BE2C (cell line): ENCODE data around the gene GNB2.

Experiments used
- DNase-seq: peaks from one replicate; pipeline ENCODE4 v3.0.0-alpha.2; 2020
- H3K27me3 ChIP-seq: fragments of 250-450 bp; sonication (Bioruptor Pico); 2 replicates; pipeline ENCODE4 v1.5.1; 2020; ENCODE audit warnings: mild to moderate bottlenecking
- H3K36me3 ChIP-seq: fragments of 250-450 bp; sonication (Bioruptor Pico); 2 replicates; pipeline ENCODE4 v1.5.1; 2020; ENCODE audit warnings: mild to moderate bottlenecking
- H3K4me1 ChIP-seq: fragments of 250-450 bp; sonication (Bioruptor Pico); 2 replicates; pipeline ENCODE4 v1.5.1; 2020
- H3K4me3 ChIP-seq: 2 replicates; pipeline ENCODE4 v1.5.1; 2011; ENCODE audit warnings: low read depth, low read length
- H3K9me3 ChIP-seq: fragments of 250-450 bp; sonication (Bioruptor Pico); 2 replicates; pipeline ENCODE4 v1.5.1; 2020
- CTCF ChIP-seq: IDR thresholded peaks from 2 replicates; pipeline ENCODE4 v1.5.1; 2012; ENCODE audit warnings: mild to moderate bottlenecking, low read depth, low read length

GNB2 gene

GRCh38 chr7:100629117-100629716 is 44.3 kb upstream of the GNB2 start:
- DNase-seq = peak; percentile 75
- no peaks in the 10 kb centered on the region for H3K27me3 ChIP-seq
- no peaks in the 10 kb centered on the region for H3K9me3 ChIP-seq
- H3K4me3 ChIP-seq = no peak overlapping the region
- H3K4me1 ChIP-seq = no peaks in the 10 kb centered on the region
- peak; percentile 62 for TF ChIP-seq CTCF
- no peaks in the 10 kb centered on the region for H3K36me3 ChIP-seq

- DNase-seq = no peak
- no peak for TF ChIP-seq CTCF
- no peaks in the 10 kb centered on the region for H3K4me1 ChIP-seq
- no peak overlapping the region for H3K4me3 ChIP-seq
- H3K27me3 ChIP-seq = no peaks in the 10 kb centered on the region
- no peaks in the 10 kb centered on the region for H3K9me3 ChIP-seq
- H3K36me3 ChIP-seq = no peaks in the 10 kb centered on the region
These were observed 43.5 kb upstream of the GNB2 start for GRCh38 chr7:100630066-100630465.

GRCh38 chr7:100632951-100633717 is 40.4 kb upstream of the GNB2 start:
- DNase-seq = peak; percentile 70
- no peaks in the 10 kb centered on the region for H3K9me3 ChIP-seq
- H3K36me3 ChIP-seq = no peaks in the 10 kb centered on the region
- no peaks in the 10 kb centered on the region for H3K27me3 ChIP-seq
- H3K4me3 ChIP-seq = peak overlapping the region; percentile 66
- peak; percentile 29 for TF ChIP-seq CTCF
- no peaks in the 10 kb centered on the region for H3K4me1 ChIP-seq

GRCh38 chr7:100639995-100640516 is 33.5 kb upstream of the GNB2 start:
- no peaks in the 10 kb centered on the region for H3K9me3 ChIP-seq
- no peak overlapping the region for H3K4me3 ChIP-seq
- no peaks in the 10 kb centered on the region for H3K27me3 ChIP-seq
- no peaks in the 10 kb centered on the region for H3K4me1 ChIP-seq
- H3K36me3 ChIP-seq = no peaks in the 10 kb centered on the region
- TF ChIP-seq CTCF = no peak
- DNase-seq = no peak

GRCh38 chr7:100640517-100641440 is 32.8 kb upstream of the GNB2 start:
- H3K36me3 ChIP-seq = no peaks in the 10 kb centered on the region
- no peak for DNase-seq
- no peaks in the 10 kb centered on the region for H3K9me3 ChIP-seq
- H3K4me1 ChIP-seq = no peaks in the 10 kb centered on the region
- H3K27me3 ChIP-seq = no peaks in the 10 kb centered on the region
- H3K4me3 ChIP-seq = no peak overlapping the region
- no peak for TF ChIP-seq CTCF
